ENCODE results near the gene NEK9. TPM values are rescaled to one million over a fixed set of nuclear protein-coding genes. Genes with fewer than 3 reads are reported as not detected.

The NEK9 gene
- total RNA-seq, 1 experiment from 2014 or later = 26.1 TPM

DNA sequence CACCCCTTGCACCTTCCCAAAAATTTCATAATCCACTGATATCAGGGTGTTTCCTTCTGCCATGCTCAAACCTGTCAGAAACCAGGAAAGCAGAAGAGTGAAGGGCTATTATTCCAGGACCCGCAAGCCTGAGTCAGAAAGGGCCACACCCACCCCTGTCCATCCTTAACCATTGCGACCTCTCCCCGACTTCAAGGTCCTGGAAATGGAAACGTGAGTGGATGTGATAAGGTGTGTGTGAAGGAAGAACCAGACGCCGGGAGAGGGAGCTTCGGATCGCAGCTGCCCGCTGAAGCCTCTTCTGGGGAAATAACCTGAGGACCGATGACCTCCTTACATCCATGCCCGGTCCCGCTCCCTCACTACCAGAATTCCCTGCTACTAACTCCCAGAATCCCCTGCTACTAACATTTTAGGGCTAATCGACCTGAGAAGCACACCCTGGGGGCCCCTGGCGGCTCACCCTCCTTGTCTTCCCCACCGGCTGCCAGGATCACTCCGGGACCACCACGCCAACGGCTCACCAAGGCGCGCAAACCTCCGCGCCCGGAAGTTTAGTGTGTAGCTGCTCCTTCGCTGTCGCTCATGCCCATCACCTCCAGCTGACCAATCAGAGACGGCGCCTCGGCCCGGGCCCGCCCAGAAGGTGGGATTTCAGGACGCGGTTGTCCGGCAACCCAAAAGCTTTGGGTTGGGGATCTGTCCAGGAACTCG, 63.2 kb downstream of the NEK9 start, which contains the start of gene ACYP1:
TSS of gene ACYP1 (minus strand) at position 534 of the 714 bp plus-strand sequence. CDS start at position 63, 471 bp downstream.
- peak within 1 kb of the TSS; percentile 57 for H3K27ac ChIP-seq
- no peaks in the 10 kb centered on the region for H3K27me3 ChIP-seq (replicated peaks)
- H3K4me3 ChIP-seq = peak within 1 kb of the TSS; percentile 67
- peaks cover 30% of the 10 kb centered on the region for H3K36me3 ChIP-seq
- no peaks in the 10 kb centered on the region for H3K9me3 ChIP-seq (replicated peaks)
- peaks cover 32% of the 10 kb centered on the region for H3K4me1 ChIP-seq (replicated peaks)
- DNase-seq (ENCODE audit: low read depth in 1 of 2, low spot score in 2 of 2) = peak; percentile 85 to 87

DNA sequence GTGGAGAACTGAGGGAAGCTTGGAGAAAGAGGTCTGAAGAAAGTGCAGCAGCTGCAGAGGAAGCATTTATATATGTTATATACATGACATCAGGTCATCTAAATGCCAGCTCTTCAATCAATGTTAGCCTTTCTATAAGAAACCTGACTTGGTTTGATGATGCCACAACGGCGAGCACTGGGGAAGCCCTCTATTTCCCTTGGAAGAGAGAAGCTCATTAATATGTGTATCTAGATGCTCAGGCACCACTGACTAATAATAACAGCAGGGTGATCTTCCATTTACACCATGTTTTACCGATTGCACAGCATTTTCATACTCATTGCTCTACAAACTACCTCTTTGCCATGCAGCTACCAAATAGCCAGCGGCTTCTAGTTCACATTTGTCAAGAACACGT, 63.8 kb downstream of the NEK9 start:
- no peak for DNase-seq (ENCODE audit: low read depth in 1 of 2, low spot score in 2 of 2)
- H3K36me3 ChIP-seq = peaks cover 34% of the 10 kb centered on the region
- no peaks in the 10 kb centered on the region for H3K27me3 ChIP-seq (replicated peaks)
- H3K27ac ChIP-seq = peak overlapping the region; percentile 57; the same call in 1 of the 2 replicates
- peak overlapping the region; percentile 67 for H3K4me3 ChIP-seq
- peaks cover 29% of the 10 kb centered on the region for H3K4me1 ChIP-seq (replicated peaks)
- H3K9me3 ChIP-seq (replicated peaks) = no peaks in the 10 kb centered on the region

DNA sequence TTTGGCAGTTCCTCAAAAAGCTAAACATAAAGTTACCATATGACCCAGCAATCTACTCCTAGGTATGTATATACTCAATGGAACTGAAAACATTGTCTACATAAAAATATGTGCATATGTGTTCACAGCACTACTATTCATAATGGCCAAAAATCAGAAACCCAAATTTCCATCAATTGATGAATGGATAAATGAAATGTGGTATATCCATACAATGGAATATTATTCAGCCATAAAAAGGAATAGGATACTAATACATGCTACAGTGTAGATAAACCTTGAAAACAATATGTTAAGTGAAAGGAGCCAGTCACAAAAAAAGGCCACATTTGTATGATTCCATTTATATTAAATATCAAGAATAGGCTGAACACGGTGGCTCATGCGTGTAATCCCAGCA, 66.4 kb downstream of the NEK9 start:
- Histone ChIP-seq H3K27me3 (replicated peaks) (no peaks in the 10 kb centered on the region), H3K4me1 (replicated peaks) (peaks cover 26% of the 10 kb centered on the region), H3K4me3 (no peak overlapping the region), H3K36me3 (peaks cover 37% of the 10 kb centered on the region), H3K27ac (peak overlapping the region; percentile 32), H3K9me3 (replicated peaks) (no peaks in the 10 kb centered on the region)
- no peak for DNase-seq (ENCODE audit: low read depth in 1 of 2, low spot score in 2 of 2)

DNA sequence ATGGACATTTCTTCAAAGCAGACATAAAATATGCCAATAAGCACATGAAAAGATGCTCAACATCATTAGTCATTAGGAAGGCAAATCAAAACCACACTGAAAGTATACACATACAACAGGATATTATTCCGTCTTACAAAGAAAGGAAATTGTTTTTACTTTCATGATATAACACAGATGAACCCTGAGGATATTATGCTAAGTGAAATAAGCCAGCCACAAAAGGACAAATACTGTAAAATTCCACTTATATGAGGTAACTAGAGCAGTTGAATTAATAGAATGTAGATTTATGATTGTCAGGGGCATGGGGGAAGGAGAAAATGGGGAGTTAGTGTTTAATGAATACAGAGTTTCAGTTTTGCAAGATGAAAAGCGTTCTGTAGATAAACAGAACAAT, 67.2 kb downstream of the NEK9 start:
- H3K27ac ChIP-seq = peak overlapping the region; percentile 32
- H3K36me3 ChIP-seq = peaks cover 37% of the 10 kb centered on the region
- peaks cover 26% of the 10 kb centered on the region for H3K4me1 ChIP-seq (replicated peaks)
- no peaks in the 10 kb centered on the region for H3K9me3 ChIP-seq (replicated peaks)
- no peak overlapping the region for H3K4me3 ChIP-seq
- peak in 1 of 2 experiments; percentile 58 for DNase-seq (ENCODE audit: low read depth in 1 of 2, low spot score in 2 of 2)
- no peaks in the 10 kb centered on the region for H3K27me3 ChIP-seq (replicated peaks)

DNA sequence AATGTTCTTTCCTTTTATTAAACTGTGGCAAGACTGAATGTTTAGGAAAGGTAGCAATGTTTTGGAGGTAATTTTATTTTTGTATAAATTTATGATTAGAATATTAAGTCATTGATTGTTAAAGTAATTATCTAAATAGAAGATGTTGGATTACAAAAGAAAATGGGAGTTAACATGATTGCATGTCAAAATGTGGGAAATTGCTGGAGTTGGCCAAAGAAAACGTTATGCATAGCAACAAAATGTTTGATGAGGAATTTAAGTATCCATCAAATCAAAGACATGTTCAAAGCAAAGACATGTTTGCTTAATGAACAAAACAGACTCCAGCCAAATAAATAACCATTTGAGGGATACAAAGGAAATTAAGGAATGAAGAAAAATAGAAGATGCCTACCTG, 72.4 kb downstream of the NEK9 start:
- no peaks in the 10 kb centered on the region for H3K9me3 ChIP-seq (replicated peaks)
- peaks cover 15% of the 10 kb centered on the region for H3K36me3 ChIP-seq
- no peak for DNase-seq (ENCODE audit: low read depth in 1 of 2, low spot score in 2 of 2)
- no peaks in the 10 kb centered on the region for H3K27me3 ChIP-seq (replicated peaks)
- peaks cover 38% of the 10 kb centered on the region for H3K4me1 ChIP-seq (replicated peaks)
- H3K27ac ChIP-seq = no peak overlapping the region
- H3K4me3 ChIP-seq = no peak overlapping the region

DNA sequence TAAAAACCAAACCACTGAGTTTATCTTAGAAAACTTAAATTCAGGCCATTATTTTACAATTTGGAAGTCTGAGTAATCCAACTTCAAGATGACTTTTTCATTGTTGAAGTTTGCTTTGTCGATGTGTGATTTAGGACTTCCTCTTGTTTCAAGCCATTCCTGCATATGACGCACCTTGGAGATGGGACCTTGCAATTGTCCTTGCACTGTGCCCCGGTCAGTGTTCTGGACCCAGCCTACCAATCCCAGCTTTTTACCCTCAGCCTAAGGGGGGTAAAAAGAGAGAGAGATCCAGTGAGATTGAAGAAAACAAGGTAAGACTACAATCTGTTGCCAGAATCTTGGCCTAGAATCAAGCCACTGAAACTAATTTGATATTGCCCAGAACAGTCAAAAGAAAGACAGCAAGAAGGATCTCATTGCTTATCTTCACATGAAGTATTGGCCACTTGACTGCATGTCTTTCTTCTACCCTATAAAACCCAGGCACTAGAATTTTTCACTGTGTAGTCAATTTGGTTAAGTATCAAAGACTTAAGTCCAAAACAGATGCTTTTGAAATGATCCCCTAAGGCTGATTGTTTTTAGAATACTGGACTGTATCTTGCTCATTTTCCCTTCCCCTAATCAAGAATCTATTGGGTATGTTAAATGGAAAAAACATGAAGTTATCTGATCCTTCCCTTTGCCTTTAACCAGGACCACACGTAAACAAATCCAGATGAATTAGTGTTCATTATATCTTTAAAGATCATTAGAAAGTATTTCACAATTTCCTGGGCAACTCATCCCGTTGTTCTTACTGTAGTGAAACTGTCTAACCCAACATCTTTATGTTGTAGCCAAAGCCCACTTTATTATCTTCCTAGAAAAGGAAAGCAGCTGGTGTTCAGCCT, 73.2 kb downstream of the NEK9 start:
- H3K27me3 ChIP-seq (replicated peaks) = no peaks in the 10 kb centered on the region
- H3K36me3 ChIP-seq = peaks cover 22% of the 10 kb centered on the region
- no peak overlapping the region for H3K4me3 ChIP-seq
- no peaks in the 10 kb centered on the region for H3K9me3 ChIP-seq (replicated peaks)
- H3K4me1 ChIP-seq (replicated peaks) = peaks cover 35% of the 10 kb centered on the region
- H3K27ac ChIP-seq = no peak overlapping the region
- DNase-seq (ENCODE audit: low read depth in 1 of 2, low spot score in 2 of 2) = no peak

DNA sequence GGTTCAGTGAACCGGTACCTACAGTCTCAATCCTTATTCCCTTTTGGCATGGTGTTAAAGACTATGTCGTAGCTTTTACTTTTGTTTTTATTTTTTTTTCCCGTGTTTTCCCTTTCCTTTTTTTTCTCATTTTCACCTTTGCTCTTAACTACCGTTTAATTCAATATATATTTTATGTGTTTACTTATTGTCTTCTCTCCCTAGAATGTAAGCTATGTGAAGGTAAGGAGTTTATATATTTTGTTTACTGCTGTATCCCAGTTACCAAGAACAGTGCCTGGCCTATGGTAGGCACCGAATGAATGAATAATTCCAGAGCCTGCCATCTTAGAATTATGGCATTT, 75.3 kb downstream of the NEK9 start:
- H3K36me3 ChIP-seq = peaks cover 26% of the 10 kb centered on the region
- H3K27me3 ChIP-seq (replicated peaks) = no peaks in the 10 kb centered on the region
- no peak for DNase-seq (ENCODE audit: low read depth in 1 of 2, low spot score in 2 of 2)
- H3K9me3 ChIP-seq (replicated peaks) = no peaks in the 10 kb centered on the region
- H3K4me3 ChIP-seq = peak overlapping the region; percentile 62
- peaks cover 41% of the 10 kb centered on the region for H3K4me1 ChIP-seq (replicated peaks)
- peak overlapping the region; percentile 81; the same call in 1 of the 2 replicates for H3K27ac ChIP-seq

DNA sequence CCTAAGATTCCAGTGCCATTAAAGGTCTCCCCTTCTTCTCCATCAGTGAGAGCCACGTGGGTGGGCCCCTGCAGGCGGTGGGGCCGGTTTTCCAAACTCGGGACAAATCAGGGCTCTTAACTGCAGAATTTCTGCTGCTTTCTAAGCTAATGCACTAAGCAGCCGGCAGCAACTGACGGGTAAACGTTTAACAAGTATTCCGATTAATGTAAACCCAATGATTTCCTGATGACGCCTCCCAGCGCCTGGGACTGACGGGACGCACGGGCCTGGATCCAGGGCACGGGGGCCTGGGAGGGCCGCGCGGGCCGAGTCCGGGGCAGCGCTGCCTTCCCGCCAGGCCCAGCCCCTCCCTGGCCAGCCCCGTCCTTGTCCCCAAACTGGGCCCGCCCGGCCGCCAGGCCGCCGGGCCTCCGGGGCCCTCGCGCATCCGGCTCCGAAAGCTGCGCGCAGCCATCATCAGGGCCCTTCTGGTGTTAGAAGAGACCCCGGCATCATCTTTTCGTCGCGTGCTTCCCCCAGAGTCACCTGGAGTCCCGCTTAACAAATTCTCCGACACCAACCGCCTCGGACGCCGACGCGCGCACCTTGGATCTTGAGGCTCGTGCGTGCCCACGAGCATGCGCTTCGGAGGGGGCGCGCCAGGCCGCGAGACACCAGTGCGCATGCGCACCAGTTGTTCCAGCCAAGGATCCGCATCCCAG, 75.8 kb downstream of the NEK9 start, which contains the start of gene MLH3:
TSS of gene MLH3 (minus strand) at position 616 of the 704 bp plus-strand sequence. CDS start 1,812 bp downstream, outside the sequence.
- Histone ChIP-seq H3K27me3 (replicated peaks) (no peaks in the 10 kb centered on the region), H3K27ac (peak within 1 kb of the TSS; percentile 81), H3K9me3 (replicated peaks) (no peaks in the 10 kb centered on the region), H3K4me3 (peak within 1 kb of the TSS; percentile 62), H3K36me3 (peaks cover 26% of the 10 kb centered on the region), H3K4me1 (replicated peaks) (peaks cover 41% of the 10 kb centered on the region)
- DNase-seq (ENCODE audit: low read depth in 1 of 2, low spot score in 2 of 2) = peak; percentile 76 to 86

DNA sequence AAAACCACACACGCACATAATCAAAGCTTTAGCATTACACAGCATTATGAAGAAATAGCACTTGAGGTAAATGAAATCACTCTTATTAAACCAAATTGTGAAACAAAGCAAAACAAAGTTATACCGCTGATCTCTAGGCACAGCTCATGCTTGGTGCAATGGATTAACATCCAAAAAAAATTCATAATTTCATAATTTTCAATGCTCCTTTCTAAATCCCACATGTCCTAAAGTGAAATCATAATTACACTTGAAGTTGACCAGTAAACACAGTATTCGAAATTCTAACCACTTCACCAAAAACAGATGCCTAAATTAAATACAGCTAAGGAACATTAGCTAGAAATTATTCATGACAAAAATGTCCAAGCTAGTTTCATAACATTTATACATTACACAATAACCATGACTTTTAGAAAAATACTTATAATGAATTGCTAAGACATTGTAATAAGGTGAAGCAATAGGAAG, 77.1 kb downstream of the NEK9 start:
- Histone ChIP-seq H3K4me1 (replicated peaks) (peaks cover 41% of the 10 kb centered on the region), H3K27ac (no peak overlapping the region), H3K27me3 (replicated peaks) (no peaks in the 10 kb centered on the region), H3K4me3 (no peak overlapping the region), H3K36me3 (peaks cover 26% of the 10 kb centered on the region), H3K9me3 (replicated peaks) (no peaks in the 10 kb centered on the region)
- DNase-seq (ENCODE audit: low read depth in 1 of 2, low spot score in 2 of 2) = no peak

DNA sequence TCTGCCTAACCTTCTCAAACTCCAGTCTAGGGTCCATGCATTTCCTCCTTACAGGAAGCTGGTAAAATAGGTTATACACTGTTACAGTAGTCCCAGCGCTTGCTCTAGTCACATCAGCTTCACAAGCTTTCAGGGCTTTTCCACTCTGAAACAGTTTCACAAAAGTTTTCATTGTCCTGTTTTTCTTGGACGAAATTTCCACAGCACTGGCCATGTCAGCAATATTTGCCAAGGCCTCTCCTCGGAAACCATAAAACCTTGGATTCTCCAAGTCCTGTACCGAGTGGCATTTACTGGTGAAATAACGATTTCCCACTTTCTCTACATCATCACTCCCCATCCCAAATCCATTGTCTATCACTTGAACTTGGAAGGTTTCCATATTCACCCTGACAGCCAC, 77.7 kb downstream of the NEK9 start:
- no peak overlapping the region for H3K4me3 ChIP-seq

DNA sequence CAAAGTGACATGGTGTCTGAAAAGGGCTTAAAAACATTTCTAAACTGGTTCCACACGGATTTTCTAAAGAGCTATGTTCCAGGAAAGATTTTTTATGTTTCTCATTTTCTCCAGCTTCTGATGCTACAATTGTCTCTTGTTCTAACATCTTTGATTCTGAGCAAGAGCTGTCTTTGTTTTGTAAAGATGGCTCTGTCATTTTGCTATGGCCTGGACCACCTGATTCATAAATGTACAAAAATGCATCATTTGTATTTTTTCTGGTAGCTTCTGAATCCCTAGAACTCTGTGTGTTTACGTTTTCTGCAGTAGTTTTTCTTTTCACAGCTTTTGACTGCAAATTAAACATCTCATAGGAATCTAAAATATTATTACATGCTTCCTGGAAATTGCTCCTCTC, 78.7 kb downstream of the NEK9 start:
- H3K4me1 ChIP-seq (replicated peaks) = peaks cover 34% of the 10 kb centered on the region
- no peak for DNase-seq (ENCODE audit: low read depth in 1 of 2, low spot score in 2 of 2)
- no peaks in the 10 kb centered on the region for H3K9me3 ChIP-seq (replicated peaks)
- peaks cover 28% of the 10 kb centered on the region for H3K36me3 ChIP-seq
- no peak overlapping the region for H3K4me3 ChIP-seq
- H3K27ac ChIP-seq = no peak overlapping the region
- H3K27me3 ChIP-seq (replicated peaks) = no peaks in the 10 kb centered on the region

More for the DNA sequence above, 77.7 kb downstream of the NEK9 start:
- DNase-seq (ENCODE audit: low read depth in 1 of 2, low spot score in 2 of 2) = no peak
- Histone ChIP-seq H3K4me1 (replicated peaks) (peaks cover 42% of the 10 kb centered on the region), H3K27me3 (replicated peaks) (no peaks in the 10 kb centered on the region), H3K9me3 (replicated peaks) (no peaks in the 10 kb centered on the region), H3K27ac (no peak overlapping the region), H3K36me3 (peaks cover 26% of the 10 kb centered on the region)

DNA sequence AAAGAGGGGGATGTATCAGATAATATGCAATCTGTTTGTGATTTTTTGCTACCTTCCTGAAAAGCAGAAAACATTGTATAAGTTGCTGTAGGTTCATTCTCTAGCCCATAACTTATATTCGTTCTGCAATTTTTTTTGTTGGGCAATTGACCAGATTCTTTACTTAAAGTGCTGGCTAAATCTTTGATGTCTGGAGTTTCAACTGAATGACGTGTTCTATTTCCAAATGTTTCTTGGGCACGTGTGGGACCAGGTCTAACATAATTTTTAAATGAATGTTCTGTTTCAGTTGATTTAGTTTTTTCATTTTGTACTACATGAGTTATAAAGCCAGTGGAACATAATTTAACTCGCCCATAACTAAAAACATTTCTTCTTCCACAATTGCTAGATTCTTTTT, 79.3 kb downstream of the NEK9 start:
- no peak overlapping the region for H3K4me3 ChIP-seq
- no peak for DNase-seq (ENCODE audit: low read depth in 1 of 2, low spot score in 2 of 2)
- H3K9me3 ChIP-seq (replicated peaks) = no peaks in the 10 kb centered on the region
- no peaks in the 10 kb centered on the region for H3K27me3 ChIP-seq (replicated peaks)
- peaks cover 30% of the 10 kb centered on the region for H3K4me1 ChIP-seq (replicated peaks)
- peaks cover 31% of the 10 kb centered on the region for H3K36me3 ChIP-seq
- H3K27ac ChIP-seq = no peak overlapping the region

DNA sequence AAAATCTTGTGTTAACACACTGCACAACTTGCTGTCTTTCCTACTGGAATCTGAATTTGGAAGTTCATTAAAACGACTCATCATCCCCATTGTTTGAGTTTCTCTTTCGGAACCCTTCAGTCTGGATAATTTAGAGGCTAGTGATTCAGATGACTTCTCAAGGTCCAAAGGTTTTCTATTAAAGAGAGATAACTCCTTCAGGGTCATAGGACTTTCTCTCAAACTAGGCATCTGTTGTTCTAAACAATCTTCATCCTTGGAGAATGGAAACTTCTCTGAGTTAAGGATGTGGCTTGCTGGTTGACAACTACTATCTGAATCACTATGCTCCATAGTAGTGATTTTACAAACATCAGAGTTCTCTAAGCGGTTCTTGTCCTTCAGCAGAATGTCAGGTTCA, 79.9 kb downstream of the NEK9 start:
- Histone ChIP-seq H3K4me3 (no peak overlapping the region), H3K27ac (no peak overlapping the region), H3K9me3 (replicated peaks) (no peaks in the 10 kb centered on the region), H3K36me3 (peaks cover 35% of the 10 kb centered on the region), H3K4me1 (replicated peaks) (peaks cover 29% of the 10 kb centered on the region), H3K27me3 (replicated peaks) (no peaks in the 10 kb centered on the region)
- DNase-seq (ENCODE audit: low read depth in 1 of 2, low spot score in 2 of 2) = no peak
